ENCODE measurements around the gene DAP3. TPM values are rescaled to one million over a fixed set of nuclear protein-coding genes. Genes with fewer than 3 reads are reported as not detected.
"Not testable (repeated sequence)": the region's sequence is repeated elsewhere in the genome, so short reads cannot be mapped to it uniquely, and the experiment has no call there.

Gene DAP3
- 100 to 1,000 TPM in 1 of 5 donors, 10 to 100 TPM in 4; 52.7 to 106 (median 68.9) TPM for total RNA-seq
- polyA plus RNA-seq, result 100 to 1,000 TPM in 1 of 3 donors, 10 to 100 TPM in 2; 68.1 to 102 (median 83.1) TPM
- long read RNA-seq, donor 1, transcript DAP3-216 (2 exons, 679 nt), result major isoform, 7 of 16 reads
- long read RNA-seq, donor 1, transcript DAP3-202 (13 exons, 2,089 nt), result major isoform, 7 of 16 reads
- long read RNA-seq, donor 1, partial matches to known transcripts, result 0 of 16 reads
- long read RNA-seq, donor 1, other reads (novel, unspliced or antisense), result 0 of 16 reads
- long read RNA-seq, donor 2, transcript DAP3-201 (13 exons, 1,649 nt), result minor isoform, 6 of 27 reads
- long read RNA-seq, donor 2, transcript DAP3-216 (2 exons, 679 nt), result major isoform, 11 of 27 reads
- long read RNA-seq, donor 2, partial matches to known transcripts, result 5 of 27 reads
- long read RNA-seq, donor 2, other reads (novel, unspliced or antisense), result 0 of 27 reads
- long read RNA-seq, donor 3, transcript DAP3-201 (13 exons, 1,649 nt), result minor isoform, 7 of 30 reads
- long read RNA-seq, donor 3, transcript DAP3-216 (2 exons, 679 nt), result major isoform, 12 of 30 reads
- long read RNA-seq, donor 3, partial matches to known transcripts, result 7 of 30 reads
- long read RNA-seq, donor 3, other reads (novel, unspliced or antisense), result 0 of 30 reads
- long read RNA-seq, donor 4, partial matches to known transcripts, result 0 of 2 reads
- long read RNA-seq, donor 4, other reads (novel, unspliced or antisense), result 0 of 2 reads
- long read RNA-seq, donor 5, transcript DAP3-202 (13 exons, 2,089 nt), result major isoform, 8 of 20 reads
- long read RNA-seq, donor 5, transcript DAP3-216 (2 exons, 679 nt), result major isoform, 8 of 20 reads
- long read RNA-seq, donor 5, partial matches to known transcripts, result 0 of 20 reads
- long read RNA-seq, donor 5, other reads (novel, unspliced or antisense), result 0 of 20 reads
- long read RNA-seq, donor 6, result 0 reads
- long read RNA-seq, donor 7, transcript DAP3-216 (2 exons, 679 nt), result minor isoform, 7 of 25 reads
- long read RNA-seq, donor 7, transcript DAP3-202 (13 exons, 2,089 nt), result major isoform, 10 of 25 reads
- long read RNA-seq, donor 7, partial matches to known transcripts, result 0 of 25 reads
- long read RNA-seq, donor 7, other reads (novel, unspliced or antisense), result 0 of 25 reads
- long read RNA-seq, donor 8, transcript DAP3-216 (2 exons, 679 nt), result major isoform, 17 of 46 reads
- long read RNA-seq, donor 8, transcript DAP3-202 (13 exons, 2,089 nt), result minor isoform, 10 of 46 reads
- long read RNA-seq, donor 8, partial matches to known transcripts, result 13 of 46 reads
- long read RNA-seq, donor 8, other reads (novel, unspliced or antisense), result 0 of 46 reads
- long read RNA-seq, donor 9, transcript DAP3-202 (13 exons, 2,089 nt), result minor isoform, 8 of 27 reads
- long read RNA-seq, donor 9, transcript DAP3-216 (2 exons, 679 nt), result major isoform, 9 of 27 reads
- long read RNA-seq, donor 9, partial matches to known transcripts, result 5 of 27 reads
- long read RNA-seq, donor 9, other reads (novel, unspliced or antisense), result 0 of 27 reads
- long read RNA-seq, donor 10, transcript DAP3-202 (13 exons, 2,089 nt), result major isoform, 7 of 15 reads
- long read RNA-seq, donor 10, transcript DAP3-216 (2 exons, 679 nt), result minor isoform, 6 of 15 reads
- long read RNA-seq, donor 10, partial matches to known transcripts, result 0 of 15 reads
- long read RNA-seq, donor 10, other reads (novel, unspliced or antisense), result 0 of 15 reads

DNA sequence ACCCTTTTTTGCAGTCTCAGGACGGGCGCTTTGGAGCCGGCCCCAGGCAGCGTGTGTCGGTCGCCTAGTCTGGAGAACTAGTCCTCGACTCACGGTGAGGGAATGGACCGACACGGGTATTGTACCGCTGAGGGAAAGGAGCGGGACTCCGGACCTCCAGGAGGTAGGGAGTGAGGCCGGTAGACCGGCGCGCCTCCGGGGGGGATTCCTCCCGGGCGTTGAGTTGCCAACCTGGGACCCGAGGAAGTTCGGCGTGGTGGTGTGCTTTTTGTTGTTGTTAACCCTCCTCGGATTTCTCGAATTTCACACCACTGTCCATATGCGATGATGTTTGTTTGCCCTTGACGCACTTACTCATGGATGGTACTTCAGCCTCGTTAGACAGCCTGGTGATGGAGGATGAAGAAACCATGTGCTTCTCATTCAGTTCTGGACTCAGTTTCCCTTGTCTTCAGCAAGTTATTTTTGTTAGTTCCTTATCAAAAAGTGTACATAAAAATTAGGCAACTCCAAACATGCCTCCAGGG, at the start of gene DAP3:
TSS of gene DAP3 (plus strand) at position 11 of the 527 bp plus-strand sequence. CDS start 20,689 bp downstream, outside the sequence.
- 0% methylated on average over 9 to 28 of the region's 28 CpGs for WGBS, 5 donors
- DNase-seq; intact Hi-C loops (cut with DNase I; ENCODE audit: low total_unique reads); H3K9me3 ChIP-seq; H3K27me3 ChIP-seq: not testable (repeated sequence)
- Histone ChIP-seq H3K4me3 (peak within 1 kb of the TSS; percentile 90 to 98 (median 98)), H3K4me1 (peaks cover 24 to 58% (median 48%) of the 10 kb centered on the region in 4 donors), H3K36me3 (peaks cover 5 to 23% (median 10%) of the 10 kb centered on the region in 4 donors), H3K27ac (peak within 1 kb of the TSS; percentile 92 to 98 (median 95))
- TF ChIP-seq POLR2AphosphoS5 (IDR thresholded peaks at IDR 0.05), result peak in 1 of 3 donors; percentile 70

DNA sequence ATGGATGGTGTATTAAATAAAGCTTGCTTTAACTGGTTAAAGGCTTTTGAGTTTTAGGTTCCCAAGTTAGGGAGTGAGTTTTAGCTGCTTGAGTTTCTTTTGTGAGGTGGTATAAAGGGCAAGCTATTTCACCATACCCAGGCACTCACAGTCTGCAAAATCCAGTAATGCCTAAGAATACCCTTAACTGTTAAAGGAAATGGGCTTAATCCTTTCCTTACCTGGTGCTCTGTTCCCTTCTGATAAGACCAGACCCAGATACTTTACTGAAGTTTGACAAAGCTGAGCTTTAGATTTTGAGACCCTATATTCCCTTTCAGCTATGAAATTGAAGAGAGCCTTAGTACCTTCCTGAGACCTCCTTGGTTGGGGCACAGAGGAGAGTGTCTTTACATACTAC, 48.5 kb upstream of the DAP3 start:
- Histone ChIP-seq H3K4me3 (no peak overlapping the region), H3K4me1 (peaks cover 0 to 17% (median 10%) of the 10 kb centered on the region in 4 donors), H3K36me3 (no peaks in the 10 kb centered on the region), H3K27me3 (no peaks in the 10 kb centered on the region), H3K9me3 (peaks cover 0 to 25% (median 9%) of the 10 kb centered on the region in 4 donors), H3K27ac (no peak overlapping the region)
- intact Hi-C loops (cut with DNase I; ENCODE audit: low total_unique reads), result no loop called here
- no peak for DNase-seq
- TF ChIP-seq POLR2A (IDR thresholded peaks at IDR 0.05) (no peak), POLR2AphosphoS5 (IDR thresholded peaks at IDR 0.05) (no peak), EP300 (IDR thresholded peaks at IDR 0.05) (no peak)
- TF ChIP-seq, protein P1, sequence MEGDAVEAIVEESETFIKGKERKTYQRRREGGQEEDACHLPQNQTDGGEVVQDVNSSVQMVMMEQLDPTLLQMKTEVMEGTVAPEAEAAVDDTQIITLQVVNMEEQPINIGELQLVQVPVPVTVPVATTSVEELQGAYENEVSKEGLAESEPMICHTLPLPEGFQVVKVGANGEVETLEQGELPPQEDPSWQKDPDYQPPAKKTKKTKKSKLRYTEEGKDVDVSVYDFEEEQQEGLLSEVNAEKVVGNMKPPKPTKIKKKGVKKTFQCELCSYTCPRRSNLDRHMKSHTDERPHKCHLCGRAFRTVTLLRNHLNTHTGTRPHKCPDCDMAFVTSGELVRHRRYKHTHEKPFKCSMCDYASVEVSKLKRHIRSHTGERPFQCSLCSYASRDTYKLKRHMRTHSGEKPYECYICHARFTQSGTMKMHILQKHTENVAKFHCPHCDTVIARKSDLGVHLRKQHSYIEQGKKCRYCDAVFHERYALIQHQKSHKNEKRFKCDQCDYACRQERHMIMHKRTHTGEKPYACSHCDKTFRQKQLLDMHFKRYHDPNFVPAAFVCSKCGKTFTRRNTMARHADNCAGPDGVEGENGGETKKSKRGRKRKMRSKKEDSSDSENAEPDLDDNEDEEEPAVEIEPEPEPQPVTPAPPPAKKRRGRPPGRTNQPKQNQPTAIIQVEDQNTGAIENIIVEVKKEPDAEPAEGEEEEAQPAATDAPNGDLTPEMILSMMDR (IDR thresholded peaks at IDR 0.05), result no peak

DNA sequence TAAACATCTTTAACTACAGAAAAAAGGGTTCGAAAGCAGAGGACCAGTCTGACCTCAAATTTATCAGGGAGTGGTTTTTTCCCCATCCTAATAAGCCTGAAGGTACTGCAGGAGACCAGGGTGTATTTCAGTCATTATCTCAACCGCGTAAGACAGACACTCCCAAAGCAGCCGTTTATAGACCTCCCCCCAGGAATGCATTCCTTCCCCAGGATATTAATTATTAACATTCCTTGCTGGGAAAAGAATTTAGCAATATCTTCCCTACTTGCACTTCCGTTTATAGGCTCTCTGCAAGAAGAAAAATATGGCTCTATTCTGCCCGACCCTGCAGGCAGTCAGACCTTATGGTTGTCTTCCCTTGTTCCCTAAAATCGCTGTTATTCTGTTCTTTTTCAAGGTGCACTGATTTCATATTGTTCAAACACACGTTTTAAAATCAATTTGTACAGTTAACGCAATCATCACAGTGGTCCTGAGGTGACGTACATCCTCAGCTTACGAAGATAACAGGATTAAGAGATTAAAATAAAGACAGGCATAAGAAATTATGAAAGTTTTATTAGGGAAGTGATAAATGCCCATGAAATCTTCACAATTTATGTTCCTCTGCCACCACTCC, 46.2 kb upstream of the DAP3 start:
- intact Hi-C loops (cut with DNase I; ENCODE audit: low total_unique reads); DNase-seq; H3K4me3 ChIP-seq; H3K27me3 ChIP-seq; H3K36me3 ChIP-seq; H3K27ac ChIP-seq: not testable (repeated sequence)
- WGBS, 5 donors, result 69 to 82% (median 78%) methylated on average over 11 of the region's 11 CpGs
- Histone ChIP-seq H3K4me1 (peaks cover 0 to 24% (median 9%) of the 10 kb centered on the region in 4 donors), H3K9me3 (peaks cover 0 to 25% (median 9%) of the 10 kb centered on the region in 4 donors)

- Histone ChIP-seq H3K4me3 (no peak overlapping the region), H3K27ac (no peak overlapping the region), H3K9me3 (peaks cover 0 to 25% (median 9%) of the 10 kb centered on the region in 4 donors), H3K27me3 (no peaks in the 10 kb centered on the region), H3K4me1 (peaks cover 2 to 24% (median 11%) of the 10 kb centered on the region in 4 donors), H3K36me3 (no peaks in the 10 kb centered on the region)
- DNase-seq, result no peak
- no peak for TF ChIP-seq POLR2AphosphoS5 (IDR thresholded peaks at IDR 0.05)
- no peak for TF ChIP-seq POLR2A (IDR thresholded peaks at IDR 0.05)
- TF ChIP-seq EP300 (IDR thresholded peaks at IDR 0.05), result no peak
- TF ChIP-seq, protein P1 (IDR thresholded peaks at IDR 0.05), result no peak
- WGBS, 5 donors, result 79 to 90% (median 89%) methylated on average over 3 of the region's 3 CpGs
- intact Hi-C loops (cut with DNase I; ENCODE audit: low total_unique reads), result no loop called here
These were observed 45.7 kb upstream of the DAP3 start for GRCh38 chr1:155643230-155643629.

Measured in stomach (tissue), 19 donors.